Measurements from ENCODE around the gene MACO1.
"Not testable (repeated sequence)": the region's sequence is repeated elsewhere in the genome, so short reads cannot be mapped to it uniquely, and the experiment has no call there.

Gene MACO1

DNA sequence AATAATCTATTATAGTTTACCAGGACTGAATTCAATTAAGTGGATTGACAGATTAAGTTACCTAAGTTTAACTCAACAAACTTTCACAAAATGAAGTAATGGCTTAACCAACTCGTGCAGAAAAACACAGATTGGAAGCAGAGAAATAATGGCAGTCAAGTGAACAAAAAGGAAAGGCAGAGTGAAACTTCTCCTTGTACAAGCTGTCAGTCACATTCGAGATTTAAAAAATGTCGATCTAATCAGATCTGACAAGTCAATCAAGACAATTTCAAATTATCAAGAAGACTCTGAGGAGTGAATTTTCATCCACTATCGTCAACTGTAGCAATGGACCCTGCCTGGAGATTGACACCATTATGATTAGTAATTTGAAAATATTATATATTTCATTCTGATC lies 13.4 kb upstream of the MACO1 start:
- H3K23ac ChIP-seq (ENCODE audit: low read length); H4K5ac ChIP-seq (ENCODE audit: low read length); H3K79me1 ChIP-seq (ENCODE audit: low read length); DNase-seq; H3K79me2 ChIP-seq (ENCODE audit: control insufficient read depth, insufficient read depth, low read length); H3K36me3 ChIP-seq (ENCODE audit: control insufficient read depth, insufficient read depth, low read length); H3K27ac ChIP-seq (ENCODE audit: low read depth, low read length); H3K18ac ChIP-seq (ENCODE audit: low read length); H3K4ac ChIP-seq (ENCODE audit: low read depth, low read length); H2BK15ac ChIP-seq (replicated peaks; ENCODE audit: low read depth); H3K4me3 ChIP-seq (ENCODE audit: low read length); H3K27me3 ChIP-seq (ENCODE audit: insufficient read depth, low read length, poor library complexity); H2BK120ac ChIP-seq (ENCODE audit: low read depth, low read length); H2BK5ac ChIP-seq (ENCODE audit: low read length); H3K9ac ChIP-seq (ENCODE audit: low read length); H3K4me1 ChIP-seq (ENCODE audit: control insufficient read depth, low read depth, low read length); H3K56ac ChIP-seq (ENCODE audit: low read length); H4K8ac ChIP-seq (ENCODE audit: low read depth, low read length); H2AK5ac ChIP-seq (ENCODE audit: low read length); H3K4me2 ChIP-seq (ENCODE audit: low read length): not testable (repeated sequence)
- WGBS (ENCODE audit: extremely low coverage, insufficient coverage, low lambda C conversion rate): no CpG with 5 or more reads among the region's 4 CpGs

DNA sequence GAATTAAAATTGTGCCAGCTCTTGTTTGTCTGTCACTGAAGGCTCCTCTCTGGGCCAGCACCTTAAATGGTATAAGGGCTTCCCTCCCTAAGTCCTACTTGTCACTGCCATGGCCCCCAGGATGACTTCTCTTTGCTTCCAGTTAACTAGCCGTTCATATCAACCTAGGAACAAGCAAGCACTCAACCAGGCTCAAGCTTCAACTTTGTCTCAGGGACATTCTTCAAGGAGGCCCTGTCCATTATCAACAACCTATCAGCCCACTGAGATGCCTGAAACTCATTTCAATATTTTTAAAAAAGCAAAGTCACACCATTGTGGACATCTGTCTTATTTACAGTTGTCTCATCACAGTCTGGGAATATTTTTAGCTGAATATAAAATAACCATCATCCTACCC lies 11.4 kb upstream of the MACO1 start:
- H3K4me2 ChIP-seq (ENCODE audit: low read length): not testable (repeated sequence)

DNA sequence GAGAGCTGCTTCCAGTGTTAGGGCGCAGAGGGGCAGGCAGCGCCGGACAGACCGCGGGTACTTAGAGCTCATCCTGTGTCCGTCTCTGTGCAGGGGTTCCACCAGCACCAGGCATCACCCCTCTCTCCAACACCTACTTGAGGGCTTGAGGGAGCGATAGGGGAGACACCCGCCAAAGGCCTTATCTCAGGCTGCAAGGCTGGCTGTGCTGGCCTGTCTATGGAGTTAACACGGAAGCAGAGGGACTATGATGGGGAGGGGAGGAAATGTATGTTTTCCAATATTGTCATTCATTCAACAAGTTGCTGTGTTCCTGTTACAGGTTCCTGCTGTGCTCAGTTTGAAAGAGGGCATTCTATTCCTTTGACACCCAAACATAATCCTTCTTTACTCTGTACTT lies 10.0 kb upstream of the MACO1 start, which contains the start of gene RHCE:
Gene RHCE, minus strand, starts transcription at position 111 of the 400 bp plus-strand sequence. Its CDS starts 39 bp downstream, at position 72.
- H2AK5ac ChIP-seq (ENCODE audit: low read length); H3K18ac ChIP-seq (ENCODE audit: low read length); H2BK15ac ChIP-seq (replicated peaks; ENCODE audit: low read depth); H3K4me1 ChIP-seq (ENCODE audit: control insufficient read depth, low read depth, low read length); H3K36me3 ChIP-seq (ENCODE audit: control insufficient read depth, insufficient read depth, low read length); H3K23ac ChIP-seq (ENCODE audit: low read length); H3K79me2 ChIP-seq (ENCODE audit: control insufficient read depth, insufficient read depth, low read length); DNase-seq; H3K4ac ChIP-seq (ENCODE audit: low read depth, low read length); H2BK120ac ChIP-seq (ENCODE audit: low read depth, low read length); H3K27ac ChIP-seq (ENCODE audit: low read depth, low read length); H3K9ac ChIP-seq (ENCODE audit: low read length); H2BK5ac ChIP-seq (ENCODE audit: low read length); H3K4me3 ChIP-seq (ENCODE audit: low read length); H4K5ac ChIP-seq (ENCODE audit: low read length); H3K4me2 ChIP-seq (ENCODE audit: low read length); H3K79me1 ChIP-seq (ENCODE audit: low read length); H3K27me3 ChIP-seq (ENCODE audit: insufficient read depth, low read length, poor library complexity); H3K56ac ChIP-seq (ENCODE audit: low read length); H4K8ac ChIP-seq (ENCODE audit: low read depth, low read length): not testable (repeated sequence)
- WGBS (ENCODE audit: extremely low coverage, insufficient coverage, low lambda C conversion rate): no CpG with 5 or more reads among the region's 9 CpGs

More for the DNA sequence above, 11.4 kb upstream of the MACO1 start:
- not testable (repeated sequence) for DNase-seq; H2BK120ac ChIP-seq (ENCODE audit: low read depth, low read length); H3K27me3 ChIP-seq (ENCODE audit: insufficient read depth, low read length, poor library complexity); H2BK5ac ChIP-seq (ENCODE audit: low read length); H3K79me2 ChIP-seq (ENCODE audit: control insufficient read depth, insufficient read depth, low read length); H3K23ac ChIP-seq (ENCODE audit: low read length); H3K36me3 ChIP-seq (ENCODE audit: control insufficient read depth, insufficient read depth, low read length); H3K4me1 ChIP-seq (ENCODE audit: control insufficient read depth, low read depth, low read length); H2AK5ac ChIP-seq (ENCODE audit: low read length); H3K79me1 ChIP-seq (ENCODE audit: low read length); H4K5ac ChIP-seq (ENCODE audit: low read length); H3K27ac ChIP-seq (ENCODE audit: low read depth, low read length); H3K4me3 ChIP-seq (ENCODE audit: low read length); H3K9ac ChIP-seq (ENCODE audit: low read length); H3K18ac ChIP-seq (ENCODE audit: low read length); H2BK15ac ChIP-seq (replicated peaks; ENCODE audit: low read depth); H4K8ac ChIP-seq (ENCODE audit: low read depth, low read length); H3K4ac ChIP-seq (ENCODE audit: low read depth, low read length); H3K56ac ChIP-seq (ENCODE audit: low read length)
- WGBS (ENCODE audit: extremely low coverage, insufficient coverage, low lambda C conversion rate): no CpG with 5 or more reads among the region's 1 CpG

DNA sequence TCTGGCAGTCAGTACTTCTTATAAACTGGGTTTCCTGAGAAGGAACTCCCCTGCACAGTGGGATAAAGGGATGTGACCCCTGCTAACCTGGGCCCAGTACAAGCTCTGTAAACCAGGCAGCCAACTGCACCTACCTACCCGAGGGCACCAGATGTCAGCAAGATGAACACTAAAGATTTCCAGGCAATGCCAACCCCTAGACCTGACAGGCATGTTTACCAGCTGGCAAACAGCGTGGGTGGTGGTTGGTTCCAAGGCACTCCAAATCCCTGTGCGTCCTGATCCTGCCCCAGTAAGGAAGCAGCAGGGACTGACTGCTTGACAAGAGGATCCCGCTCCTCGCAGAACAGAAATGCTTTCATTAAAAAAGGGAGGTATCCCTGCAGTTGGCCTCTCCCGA lies 7.5 kb upstream of the MACO1 start:
- not testable (repeated sequence) for H2AK5ac ChIP-seq (ENCODE audit: low read length); H3K36me3 ChIP-seq (ENCODE audit: control insufficient read depth, insufficient read depth, low read length); H3K4me3 ChIP-seq (ENCODE audit: low read length); H3K56ac ChIP-seq (ENCODE audit: low read length); H3K4me1 ChIP-seq (ENCODE audit: control insufficient read depth, low read depth, low read length); H3K79me1 ChIP-seq (ENCODE audit: low read length); H3K9ac ChIP-seq (ENCODE audit: low read length); H3K79me2 ChIP-seq (ENCODE audit: control insufficient read depth, insufficient read depth, low read length); H3K4ac ChIP-seq (ENCODE audit: low read depth, low read length); H2BK5ac ChIP-seq (ENCODE audit: low read length); H3K4me2 ChIP-seq (ENCODE audit: low read length); H3K18ac ChIP-seq (ENCODE audit: low read length); H2BK15ac ChIP-seq (replicated peaks; ENCODE audit: low read depth); DNase-seq; H3K27me3 ChIP-seq (ENCODE audit: insufficient read depth, low read length, poor library complexity); H3K27ac ChIP-seq (ENCODE audit: low read depth, low read length); H4K5ac ChIP-seq (ENCODE audit: low read length); H4K8ac ChIP-seq (ENCODE audit: low read depth, low read length); H2BK120ac ChIP-seq (ENCODE audit: low read depth, low read length); H3K23ac ChIP-seq (ENCODE audit: low read length)
- no CpG with 5 or more reads among the region's 6 CpGs for WGBS (ENCODE audit: extremely low coverage, insufficient coverage, low lambda C conversion rate)

DNA sequence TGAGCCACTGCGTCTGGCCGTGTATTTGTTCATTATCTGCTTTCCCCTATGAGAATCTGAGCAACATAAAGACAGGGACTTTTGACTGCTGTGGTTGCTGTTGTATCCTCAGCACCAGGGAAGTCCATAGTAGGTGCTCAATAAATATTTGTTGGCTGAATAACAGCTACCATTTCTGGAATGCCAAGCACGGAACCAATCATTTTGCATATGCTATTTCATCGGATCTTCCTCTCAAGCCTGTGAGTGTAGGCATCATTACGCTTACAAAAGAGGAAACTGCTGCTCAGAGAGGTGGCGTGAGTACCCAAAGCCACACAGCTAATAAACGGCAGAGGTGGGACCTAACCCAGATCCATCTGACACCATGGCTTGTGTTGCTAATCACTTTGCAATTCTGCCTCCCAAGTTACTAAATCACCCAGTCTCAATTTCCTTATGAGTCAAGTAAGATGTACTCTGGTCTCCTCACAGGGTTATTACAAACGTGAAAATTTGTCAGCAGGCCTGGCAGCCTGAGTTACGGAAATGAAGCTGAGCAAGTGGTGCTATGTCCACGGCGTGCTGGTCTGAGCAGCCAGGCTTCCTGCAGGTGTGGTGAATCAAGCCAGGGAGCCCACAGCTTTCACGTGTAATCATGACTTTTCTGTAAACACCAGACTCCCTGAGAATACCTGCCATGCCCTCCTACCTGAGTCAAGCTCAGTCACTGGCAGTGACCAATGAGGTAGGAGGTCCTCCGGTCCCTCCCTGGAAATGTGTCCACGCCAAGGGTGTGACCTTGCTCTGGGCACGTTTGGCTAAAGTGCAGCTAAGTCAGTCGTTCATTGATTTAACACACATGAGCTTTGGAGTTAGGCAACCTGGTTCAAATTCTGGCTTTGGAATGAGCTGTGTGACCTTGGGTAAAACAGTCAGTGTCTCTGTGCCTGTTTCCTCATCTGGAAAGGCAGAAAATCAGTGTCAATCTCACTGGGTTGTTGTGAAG lies 5.3 kb upstream of the MACO1 start:
- no peak overlapping the region for H3K4me2 ChIP-seq (ENCODE audit: low read length)
- H2BK15ac ChIP-seq (replicated peaks; ENCODE audit: low read depth): no peak overlapping the region
- H3K4me3 ChIP-seq (ENCODE audit: low read length): no peak overlapping the region
- H2BK5ac ChIP-seq (ENCODE audit: low read length): no peak overlapping the region
- H3K79me1 ChIP-seq (ENCODE audit: low read length): no peaks in the 10 kb centered on the region
- H3K4me1 ChIP-seq (ENCODE audit: control insufficient read depth, low read depth, low read length): no peaks in the 10 kb centered on the region
- H3K56ac ChIP-seq (ENCODE audit: low read length): no peak overlapping the region
- H3K4ac ChIP-seq (ENCODE audit: low read depth, low read length): no peak overlapping the region
- no peaks in the 10 kb centered on the region for H3K79me2 ChIP-seq (ENCODE audit: control insufficient read depth, insufficient read depth, low read length)
- no peak overlapping the region for H3K9ac ChIP-seq (ENCODE audit: low read length)
- H2AK5ac ChIP-seq (ENCODE audit: low read length): no peak overlapping the region
- H4K8ac ChIP-seq (ENCODE audit: low read depth, low read length): no peak overlapping the region
- DNase-seq: no peak
- H3K27me3 ChIP-seq (ENCODE audit: insufficient read depth, low read length, poor library complexity): no peaks in the 10 kb centered on the region
- no peak overlapping the region for H4K5ac ChIP-seq (ENCODE audit: low read length)
- no peak overlapping the region for H2BK120ac ChIP-seq (ENCODE audit: low read depth, low read length)
- no CpG with 5 or more reads among the region's 16 CpGs for WGBS (ENCODE audit: extremely low coverage, insufficient coverage, low lambda C conversion rate)
- no peak overlapping the region for H3K27ac ChIP-seq (ENCODE audit: low read depth, low read length)
- H3K18ac ChIP-seq (ENCODE audit: low read length): no peak overlapping the region
- no peaks in the 10 kb centered on the region for H3K36me3 ChIP-seq (ENCODE audit: control insufficient read depth, insufficient read depth, low read length)
- no peak overlapping the region for H3K23ac ChIP-seq (ENCODE audit: low read length)
